NCI-H1436 treated with DMSO at 0.1 percent for 48 hours (cell line): ENCODE data around the gene OXLD1.
"Not testable (repeated sequence)": the region's sequence is repeated elsewhere in the genome, so short reads cannot be mapped to it uniquely, and the experiment has no call there.

Experiments used
- DNase-seq: peaks from one replicate; lab custom pipeline; 2025; lab: John Stamatoyannopoulos, UW

The OXLD1 gene

GRCh38 chr17:81683584-81684441 lies 17.4 kb upstream of the OXLD1 start, which contains the start of the genes ARL16 and HGS:
Gene ARL16 (minus strand): TSS chr17:81683797. CDS start chr17:81683753, 44 bp downstream.
Gene HGS (plus strand): TSS chr17:81684011. CDS start chr17:81684067, 56 bp downstream.
- DNase-seq, result peak; percentile 98

GRCh38 chr17:81683208-81683583 lies 16.8 kb upstream of the OXLD1 start:
- DNase-seq, result no peak

- DNase-seq, result no peak
These were observed 16.3 kb upstream of the OXLD1 start for GRCh38 chr17:81682565-81683207.

- DNase-seq, result no peak
These were observed 15.3 kb upstream of the OXLD1 start for GRCh38 chr17:81681672-81682071.

- no peak for DNase-seq
These were observed 13.7 kb upstream of the OXLD1 start for GRCh38 chr17:81680150-81680549.

- DNase-seq, result no peak
These were observed 10.5 kb upstream of the OXLD1 start for GRCh38 chr17:81676906-81677305.

GRCh38 chr17:81675515-81676221 lies 9.3 kb upstream of the OXLD1 start:
- not testable (repeated sequence) for DNase-seq

GRCh38 chr17:81673561-81674258 lies 7.3 kb upstream of the OXLD1 start:
- DNase-seq, result no peak

GRCh38 chr17:81672954-81673353 lies 6.5 kb upstream of the OXLD1 start:
- DNase-seq, result no peak

- no peak for DNase-seq
These were observed 6.1 kb upstream of the OXLD1 start for GRCh38 chr17:81672504-81672903.

GRCh38 chr17:81667754-81668153 lies 1.3 kb upstream of the OXLD1 start:
- no peak for DNase-seq

- DNase-seq, result no peak
These were observed 388 bp downstream of the OXLD1 start for GRCh38 chr17:81666092-81666341.

- DNase-seq, result no peak
These were observed 957 bp downstream of the OXLD1 start for GRCh38 chr17:81665205-81666091.

- no peak for DNase-seq
These were observed 2.3 kb downstream of the OXLD1 start for GRCh38 chr17:81664051-81664470.

- DNase-seq, result no peak
These were observed 4.4 kb downstream of the OXLD1 start for GRCh38 chr17:81662002-81662401.

- DNase-seq, result no peak
These were observed 6.0 kb downstream of the OXLD1 start for GRCh38 chr17:81660441-81660840.

- DNase-seq, result no peak
These were observed 7.4 kb downstream of the OXLD1 start for GRCh38 chr17:81659038-81659437.

GRCh38 chr17:81656835-81657234 lies 9.6 kb downstream of the OXLD1 start:
- DNase-seq, result no peak

GRCh38 chr17:81656118-81656743 lies 10.2 kb downstream of the OXLD1 start, which contains the start of gene PDE6G:
Gene PDE6G (minus strand): TSS chr17:81656542. CDS start chr17:81653305, 3,237 bp downstream.
- no peak for DNase-seq

- DNase-seq, result no peak
These were observed 10.9 kb downstream of the OXLD1 start for GRCh38 chr17:81655378-81656117.
